HepG2 (cell line): ENCODE results near the gene GPBAR1. TPM values are rescaled to one million over a fixed set of nuclear protein-coding genes. Genes with fewer than 3 reads are reported as not detected.
A peak's percentile ranks its signal among the peaks of the same experiment; 100 is the strongest.

Source experiments
- ARHGAP35 ChIP-seq: sonication (generic); formaldehyde crosslinking; IDR thresholded peaks from 2 replicates; pipeline ENCODE4 v1.9.0; 2022; ENCODE audit warnings: mild to moderate bottlenecking, inconsistent platforms, moderate library complexity, missing genetic modification reagents, borderline replicate concordance
- CCDC6 ChIP-seq: sonication (generic); formaldehyde crosslinking; IDR thresholded peaks from 2 replicates; pipeline ENCODE4 v1.8.1; 2022; ENCODE audit warnings: mild to moderate bottlenecking, missing genetic modification reagents, moderate library complexity
- MAZ ChIP-seq, 2 experiments: sonication (generic) in 1 of 2; formaldehyde crosslinking in 1 of 2; IDR thresholded peaks; 2 replicates each; pipeline versions ENCODE4 v1.5.0 to v1.6.1; 2012 to 2020; ENCODE audit warnings: low read depth in 2 of 2, mild to moderate bottlenecking in 2 of 2, borderline replicate concordance in 1 of 2, improper control_type of control experiment in 1 of 2, low read length in 1 of 2, missing genetic modification reagents in 1 of 2, moderate library complexity in 1 of 2
- MEIS2 ChIP-seq: sonication (generic); formaldehyde crosslinking; IDR thresholded peaks from 2 replicates; pipeline ENCODE4 v1.9.0; 2021; ENCODE audit warnings: mild to moderate bottlenecking, missing genetic modification reagents
- MIXL1 ChIP-seq: IDR thresholded peaks from 2 replicates; pipeline ENCODE4 v1.6.1; 2016
- NCOA2 ChIP-seq: sonication (generic); formaldehyde crosslinking; IDR thresholded peaks from 2 replicates; pipeline ENCODE4 v1.8.0; 2022; ENCODE audit warnings: inconsistent platforms
- NFE2 ChIP-seq: sonication (generic); formaldehyde crosslinking; IDR thresholded peaks from 2 replicates; pipeline ENCODE4 v1.4.0; 2020; ENCODE audit warnings: missing genetic modification reagents
- PHF21A ChIP-seq: sonication (generic); formaldehyde crosslinking; IDR thresholded peaks from 2 replicates; pipeline ENCODE4 v1.5.0; 2020; ENCODE audit warnings: mild to moderate bottlenecking, missing genetic modification reagents
- ZEB1 ChIP-seq: IDR thresholded peaks from 2 replicates; pipeline ENCODE4 v1.6.1; 2012; ENCODE audit warnings: mild to moderate bottlenecking, low read depth, inconsistent platforms; ENCODE audit not compliant: insufficient replicate concordance
- ZFAT ChIP-seq: sonication (generic); formaldehyde crosslinking; conservative IDR thresholded peaks from 2 replicates; pipeline ENCODE4 v1.8.1; 2023; ENCODE audit warnings: missing genetic modification reagents, inconsistent platforms
- ZFY ChIP-seq: sonication (generic); formaldehyde crosslinking; IDR thresholded peaks from 2 replicates; pipeline ENCODE4 v1.4.0; 2020; ENCODE audit warnings: missing genetic modification reagents
- ZNF124 ChIP-seq: sonication (generic); formaldehyde crosslinking; IDR thresholded peaks from 2 replicates; pipeline ENCODE4 v1.4.0; 2020; ENCODE audit warnings: missing genetic modification reagents
- ZNF337 ChIP-seq: sonication (generic); formaldehyde crosslinking; IDR thresholded peaks from 2 replicates; pipeline ENCODE4 v1.5.1; 2020; ENCODE audit warnings: missing genetic modification reagents, low read depth, mild to moderate bottlenecking, borderline replicate concordance
- ZNF501 ChIP-seq: sonication (generic); formaldehyde crosslinking; IDR thresholded peaks from 2 replicates; pipeline ENCODE4 v1.5.1; 2020; ENCODE audit warnings: mild to moderate bottlenecking, moderate library complexity, missing genetic modification reagents
- ZNF552 ChIP-seq: sonication (generic); formaldehyde crosslinking; IDR thresholded peaks from 2 replicates; pipeline ENCODE4 v1.9.0; 2022; ENCODE audit warnings: missing genetic modification reagents, mild to moderate bottlenecking, borderline replicate concordance
- ZNF768 ChIP-seq: sonication (generic); formaldehyde crosslinking; IDR thresholded peaks from 2 replicates; pipeline ENCODE4 v1.4.0; 2020; ENCODE audit warnings: missing genetic modification reagents
- ZNF773 ChIP-seq: sonication (generic); formaldehyde crosslinking; IDR thresholded peaks from 2 replicates; pipeline ENCODE4 v1.4.0; 2020; ENCODE audit warnings: missing genetic modification reagents, borderline replicate concordance
- polyA plus RNA-seq, 8 experiments: library from polyadenylated mRNA; depleted of rRNA in 3 of 8; stranded (reverse) in 7 of 8; unstranded in 1 of 8; fragments of >200 nt; fragmentation: Illumina TruSeq in 4 of 8; extraction: Trizol in 4 of 8; gene quantifications; 2 replicates each; pipeline versions ENCODE4 v1.2.1 to v1.2.3, GENCODE V29; 2011 to 2016; ENCODE audit warnings: low read depth in 4 of 8, missing spikeins in 1 of 8, mixed read lengths in 1 of 8; ENCODE audit not compliant: insufficient read depth in 1 of 8
- total RNA-seq, 5 experiments: library from RNA; depleted of rRNA; stranded (reverse); fragments of >200 nt; fragmentation: Illumina TruSeq; extraction: Trizol; gene quantifications; 2 replicates each; pipeline ENCODE4 v1.2.3, GENCODE V29; 2016; ENCODE audit warnings: low read depth in 1 of 5
- TF ChIP-seq, protein P1 (sequence below): sonication (generic); formaldehyde crosslinking; IDR thresholded peaks from 2 replicates; pipeline ENCODE4 v1.8.0; 2022; ENCODE audit warnings: missing genetic modification reagents, mild to moderate bottlenecking, inconsistent platforms, borderline replicate concordance
- TF ChIP-seq, protein P2 (sequence below): sonication (generic); formaldehyde crosslinking; IDR thresholded peaks from 2 replicates; pipeline ENCODE4 v1.8.1; 2023; ENCODE audit warnings: mild to moderate bottlenecking, missing genetic modification reagents
- TF ChIP-seq, protein P3 (sequence below): sonication (generic); formaldehyde crosslinking; IDR thresholded peaks from 2 replicates; pipeline ENCODE4 v1.4.0; 2020; ENCODE audit warnings: missing genetic modification reagents
- TF ChIP-seq, protein P4 (sequence below): sonication (generic); formaldehyde crosslinking; IDR thresholded peaks from 2 replicates; pipeline ENCODE4 v1.4.0; 2020; ENCODE audit warnings: missing genetic modification reagents, borderline replicate concordance

The GPBAR1 gene
- total and polyA plus RNA-seq, 2 of the 13 experiments (the other 11 are each of a cell fraction or from before 2014, with no cell fraction given): 0.05 to 0.09 TPM

DNA sequence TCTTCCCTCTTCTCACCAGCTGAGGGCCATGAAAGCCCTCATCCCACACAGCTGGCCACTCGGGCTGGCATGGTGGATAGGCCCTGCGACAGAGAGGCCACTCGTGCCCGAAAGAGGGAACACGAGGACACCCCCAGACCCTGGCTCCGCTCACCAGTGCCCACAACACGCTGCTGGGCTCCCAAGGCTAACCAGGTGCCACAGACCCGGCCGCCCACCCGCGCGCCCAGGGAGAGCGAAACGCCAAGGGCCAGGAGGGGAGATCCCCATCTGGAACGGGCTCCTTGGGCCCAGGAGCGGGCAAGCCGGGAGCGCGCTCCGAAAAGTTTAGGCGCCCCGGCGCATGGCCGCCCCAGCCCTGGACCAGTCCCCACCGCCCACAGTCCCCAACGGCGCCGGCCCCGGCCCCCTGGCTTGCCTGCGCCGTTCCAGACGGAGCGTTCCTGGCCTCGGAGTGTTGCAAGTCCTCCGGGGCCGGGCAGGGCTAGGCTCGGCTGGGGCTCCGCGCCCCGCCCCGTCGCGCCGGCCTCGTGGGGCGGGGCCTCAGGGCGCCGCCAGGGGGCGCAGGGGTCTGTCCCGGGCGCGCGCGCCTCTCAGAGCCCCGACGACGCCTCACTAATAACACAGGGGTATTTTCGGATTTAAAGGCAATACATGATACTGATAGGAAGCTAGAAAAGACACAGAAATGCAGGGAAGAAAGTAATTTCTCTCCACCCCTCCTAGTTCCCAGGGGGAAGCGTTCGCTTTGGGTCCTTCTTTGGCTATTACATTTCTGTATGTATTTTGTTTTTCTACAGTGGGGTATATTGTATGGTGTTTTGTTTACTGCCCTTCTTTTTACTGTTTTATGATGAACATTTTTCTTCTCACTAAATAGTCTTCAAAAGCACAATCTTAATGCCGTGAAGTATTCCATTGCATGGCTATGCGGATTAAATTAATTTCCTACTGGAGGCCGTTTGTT is 31.5 kb downstream of the GPBAR1 start, which contains the start of gene TMBIM1 (continued):
- TF ChIP-seq, protein P1, sequence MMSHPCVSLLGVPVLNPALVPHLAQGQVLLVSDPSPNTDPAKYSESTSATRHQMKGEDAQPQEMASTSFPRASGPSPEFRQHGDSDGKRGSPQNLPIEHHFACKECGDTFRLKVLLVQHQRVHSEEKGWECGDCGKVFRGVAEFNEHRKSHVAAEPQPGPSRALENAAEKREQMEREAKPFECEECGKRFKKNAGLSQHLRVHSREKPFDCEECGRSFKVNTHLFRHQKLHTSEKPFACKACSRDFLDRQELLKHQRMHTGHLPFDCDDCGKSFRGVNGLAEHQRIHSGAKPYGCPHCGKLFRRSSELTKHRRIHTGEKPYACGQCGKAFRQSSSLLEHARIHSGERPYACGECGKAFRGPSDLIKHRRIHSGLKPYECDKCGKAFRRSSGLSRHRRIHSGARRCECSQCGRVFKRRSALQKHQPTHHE (CRISPR knock-in tag): no peak
- TF ChIP-seq PHF21A (CRISPR knock-in tag) (peak; percentile 61; the same call in 1 of the 2 replicates), ZNF337 (CRISPR knock-in tag) (0 out of 2 replicates have a peak, but pooled peaks have one; percentile 65), ZNF773 (CRISPR knock-in tag) (peak; percentile 86; the same call in 1 of the 2 replicates), ZNF768 (CRISPR knock-in tag) (peak; percentile 47; the same call in 1 of the 2 replicates), ZNF501 (CRISPR knock-in tag) (peak; percentile 91), ZNF552 (CRISPR knock-in tag) (0 out of 2 replicates have a peak, but pooled peaks have one; percentile 23), ZFY (CRISPR knock-in tag) (peak; percentile 87), ZFAT (CRISPR knock-in tag) (no peak), ARHGAP35 (CRISPR knock-in tag) (peak; percentile 82), NCOA2 (CRISPR knock-in tag) (no peak), NFE2 (no peak), ZNF124 (CRISPR knock-in tag) (0 out of 2 replicates have a peak, but pooled peaks have one; percentile 68), MAZ (IDR thresholded peaks at IDR 0.05; ENCODE audit: borderline replicate concordance, low read depth, low read length) (peak; percentile 87), MAZ (CRISPR knock-in tag; IDR thresholded peaks at IDR 0.05; ENCODE audit: low read depth) (peak; percentile 97), ZEB1 (no peak), MIXL1 (CRISPR knock-in tag) (no peak), CCDC6 (CRISPR knock-in tag) (peak; percentile 89; the same call in 1 of the 2 replicates), MEIS2 (CRISPR knock-in tag) (peak; percentile 83)
- TF ChIP-seq, protein P2, sequence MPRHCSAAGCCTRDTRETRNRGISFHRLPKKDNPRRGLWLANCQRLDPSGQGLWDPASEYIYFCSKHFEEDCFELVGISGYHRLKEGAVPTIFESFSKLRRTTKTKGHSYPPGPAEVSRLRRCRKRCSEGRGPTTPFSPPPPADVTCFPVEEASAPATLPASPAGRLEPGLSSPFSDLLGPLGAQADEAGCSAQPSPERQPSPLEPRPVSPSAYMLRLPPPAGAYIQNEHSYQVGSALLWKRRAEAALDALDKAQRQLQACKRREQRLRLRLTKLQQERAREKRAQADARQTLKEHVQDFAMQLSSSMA: no peak
- TF ChIP-seq, protein P3, sequence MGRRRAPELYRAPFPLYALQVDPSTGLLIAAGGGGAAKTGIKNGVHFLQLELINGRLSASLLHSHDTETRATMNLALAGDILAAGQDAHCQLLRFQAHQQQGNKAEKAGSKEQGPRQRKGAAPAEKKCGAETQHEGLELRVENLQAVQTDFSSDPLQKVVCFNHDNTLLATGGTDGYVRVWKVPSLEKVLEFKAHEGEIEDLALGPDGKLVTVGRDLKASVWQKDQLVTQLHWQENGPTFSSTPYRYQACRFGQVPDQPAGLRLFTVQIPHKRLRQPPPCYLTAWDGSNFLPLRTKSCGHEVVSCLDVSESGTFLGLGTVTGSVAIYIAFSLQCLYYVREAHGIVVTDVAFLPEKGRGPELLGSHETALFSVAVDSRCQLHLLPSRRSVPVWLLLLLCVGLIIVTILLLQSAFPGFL: no peak
- TF ChIP-seq, protein P4, sequence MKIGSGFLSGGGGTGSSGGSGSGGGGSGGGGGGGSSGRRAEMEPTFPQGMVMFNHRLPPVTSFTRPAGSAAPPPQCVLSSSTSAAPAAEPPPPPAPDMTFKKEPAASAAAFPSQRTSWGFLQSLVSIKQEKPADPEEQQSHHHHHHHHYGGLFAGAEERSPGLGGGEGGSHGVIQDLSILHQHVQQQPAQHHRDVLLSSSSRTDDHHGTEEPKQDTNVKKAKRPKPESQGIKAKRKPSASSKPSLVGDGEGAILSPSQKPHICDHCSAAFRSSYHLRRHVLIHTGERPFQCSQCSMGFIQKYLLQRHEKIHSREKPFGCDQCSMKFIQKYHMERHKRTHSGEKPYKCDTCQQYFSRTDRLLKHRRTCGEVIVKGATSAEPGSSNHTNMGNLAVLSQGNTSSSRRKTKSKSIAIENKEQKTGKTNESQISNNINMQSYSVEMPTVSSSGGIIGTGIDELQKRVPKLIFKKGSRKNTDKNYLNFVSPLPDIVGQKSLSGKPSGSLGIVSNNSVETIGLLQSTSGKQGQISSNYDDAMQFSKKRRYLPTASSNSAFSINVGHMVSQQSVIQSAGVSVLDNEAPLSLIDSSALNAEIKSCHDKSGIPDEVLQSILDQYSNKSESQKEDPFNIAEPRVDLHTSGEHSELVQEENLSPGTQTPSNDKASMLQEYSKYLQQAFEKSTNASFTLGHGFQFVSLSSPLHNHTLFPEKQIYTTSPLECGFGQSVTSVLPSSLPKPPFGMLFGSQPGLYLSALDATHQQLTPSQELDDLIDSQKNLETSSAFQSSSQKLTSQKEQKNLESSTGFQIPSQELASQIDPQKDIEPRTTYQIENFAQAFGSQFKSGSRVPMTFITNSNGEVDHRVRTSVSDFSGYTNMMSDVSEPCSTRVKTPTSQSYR (CRISPR knock-in tag): peak; percentile 35; the same call in 1 of the 2 replicates
